Smooth muscle cell of trachea (primary cell): Measurements from ENCODE around the gene ST3GAL3. TPM values are rescaled to one million over a fixed set of nuclear protein-coding genes. Genes with fewer than 3 reads are reported as not detected.

Experiments
- total RNA-seq: library from RNA; depleted of rRNA; stranded (reverse); fragments of >200 nt; gene quantifications from 2 replicates; pipeline ENCODE4 v1.2.1, GENCODE V29; 2014

The ST3GAL3 gene, protein sequence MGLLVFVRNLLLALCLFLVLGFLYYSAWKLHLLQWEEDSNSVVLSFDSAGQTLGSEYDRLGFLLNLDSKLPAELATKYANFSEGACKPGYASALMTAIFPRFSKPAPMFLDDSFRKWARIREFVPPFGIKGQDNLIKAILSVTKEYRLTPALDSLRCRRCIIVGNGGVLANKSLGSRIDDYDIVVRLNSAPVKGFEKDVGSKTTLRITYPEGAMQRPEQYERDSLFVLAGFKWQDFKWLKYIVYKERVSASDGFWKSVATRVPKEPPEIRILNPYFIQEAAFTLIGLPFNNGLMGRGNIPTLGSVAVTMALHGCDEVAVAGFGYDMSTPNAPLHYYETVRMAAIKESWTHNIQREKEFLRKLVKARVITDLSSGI
- total RNA-seq: 17.2 and 22.0 TPM in 2 replicates

GRCh38 chr1:43707190-43708001 is at the start of gene ST3GAL3:
Gene ST3GAL3, plus strand, starts transcription at chr1:43707536. Its CDS starts 28,727 bp downstream, at chr1:43736263.

DNA sequence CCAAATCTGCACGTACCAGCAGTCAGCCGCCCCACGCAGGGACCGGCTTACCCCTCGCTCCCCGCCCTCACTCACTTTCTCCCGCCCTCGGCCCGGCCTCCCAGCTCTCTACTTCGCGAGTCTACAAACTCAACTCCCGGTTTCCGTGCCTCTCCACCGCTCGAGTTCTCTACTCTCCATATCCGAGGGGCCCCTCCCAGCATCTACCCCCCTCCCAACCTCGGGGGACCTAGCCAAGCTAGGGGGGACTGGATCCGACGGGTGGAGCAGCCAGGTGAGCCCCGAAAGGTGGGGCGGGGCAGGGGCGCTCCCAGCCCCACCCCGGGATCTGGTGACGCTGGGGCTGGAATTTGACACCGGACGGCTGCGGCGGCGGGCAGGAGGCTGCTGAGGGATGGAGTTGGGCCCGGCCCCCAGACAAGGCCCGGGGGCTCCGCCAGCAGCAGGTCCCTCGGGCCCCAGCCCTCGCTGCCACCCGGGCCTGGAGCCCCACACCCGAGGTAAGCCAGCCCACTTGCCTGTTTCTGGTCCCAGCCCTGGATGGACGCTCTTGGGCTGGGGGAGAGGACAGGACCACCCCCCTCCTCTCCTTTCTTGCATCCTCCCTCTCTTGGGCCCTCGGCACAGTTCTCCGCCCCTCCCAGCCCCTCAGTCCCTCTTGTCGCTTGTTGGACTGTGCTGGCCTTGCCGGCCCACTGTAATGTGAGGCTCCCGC is 226.2 kb downstream of the ST3GAL3 start, which contains the start of gene ARTN:
Gene ARTN, plus strand, starts transcription at position 416 of the 715 bp plus-strand sequence. CDS start 1,856 bp downstream, outside the sequence.

DNA sequence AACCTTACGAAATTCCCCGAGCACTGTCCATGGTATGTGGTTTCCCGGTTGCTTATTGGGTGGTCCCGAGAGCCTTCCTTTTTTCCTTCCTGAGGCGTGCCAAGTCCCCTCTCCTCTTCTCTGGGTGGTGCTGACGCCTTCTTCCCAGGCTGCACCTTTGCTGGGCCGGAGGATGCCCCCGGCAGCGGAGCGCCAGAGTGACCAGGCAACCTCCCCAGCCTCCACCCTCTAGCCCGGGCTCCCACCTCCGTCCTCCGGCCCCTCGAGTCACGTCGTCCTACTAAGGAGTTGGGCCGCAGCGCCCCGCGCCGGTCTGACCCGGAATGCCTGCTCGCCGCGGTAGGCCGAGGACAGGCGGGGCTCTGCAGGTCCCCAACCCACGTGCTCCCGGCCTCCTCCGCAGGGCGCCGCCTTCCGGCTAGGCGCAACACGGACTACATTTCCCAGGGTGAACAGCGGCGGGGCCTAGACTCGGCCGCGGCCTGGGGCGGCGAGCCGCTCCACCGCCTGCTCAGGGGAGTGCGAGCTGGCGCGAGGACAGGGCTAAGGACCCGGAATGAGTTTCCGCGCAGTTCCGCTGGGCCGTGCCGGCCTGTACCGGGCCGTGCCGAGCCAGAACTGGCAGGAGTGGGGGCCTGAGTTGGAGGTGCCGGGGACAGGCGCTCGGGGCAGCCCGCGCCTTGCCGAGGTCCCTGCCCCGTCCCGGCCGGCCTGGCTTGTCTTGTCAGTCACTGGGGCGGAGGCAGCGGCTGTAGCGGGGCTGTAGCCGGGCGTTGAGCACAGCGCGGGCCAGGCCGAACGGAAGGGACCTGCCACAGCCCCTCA is 239.1 kb downstream of the ST3GAL3 start, which contains the start of gene IPO13:
Gene IPO13, plus strand, starts transcription at position 715 of the 825 bp plus-strand sequence. CDS start 651 bp downstream, outside the sequence.

GRCh38 chr1:43969746-43970466 is 262.6 kb downstream of the ST3GAL3 start, which contains the start of gene DPH2:
Gene DPH2, plus strand, starts transcription at chr1:43970010. Its CDS starts 166 bp downstream, at chr1:43970176.

GRCh38 chr1:43974443-43975248 is 267.3 kb downstream of the ST3GAL3 start, which contains the start of gene ATP6V0B:
Gene ATP6V0B, plus strand, starts transcription at chr1:43974960. Its CDS starts 81 bp downstream, at chr1:43975041.

GRCh38 chr1:43978551-43979260 is 271.4 kb downstream of the ST3GAL3 start, which contains the start of gene B4GALT2:
Gene B4GALT2, plus strand, starts transcription at chr1:43979210. Its CDS starts 1,951 bp downstream, at chr1:43981161.

Other genes with a start within 250 kb of the ST3GAL3 start
- gene PTPRF, start 176.7 kb upstream of the ST3GAL3 start, total RNA-seq: 24.4 and 59.2 TPM in 2 replicates
- gene KDM4A, start 57.4 kb upstream of the ST3GAL3 start, total RNA-seq: 48.3 and 53.7 TPM in 2 replicates
- under 0.01 and 0.29 TPM in 2 replicates for gene ARTN, start 226.3 kb downstream of the ST3GAL3 start, total RNA-seq
- gene IPO13, start 239.4 kb downstream of the ST3GAL3 start, total RNA-seq: 18.3 and 30.1 TPM in 2 replicates